HS-27A (cell line): ENCODE data around the gene OSTF1.

Source experiments
- DNase-seq: peaks from one replicate; pipeline ENCODE4 v3.0.0-alpha.2; 2012; ENCODE audit warnings: low read depth, missing footprints

OSTF1 gene

GRCh38 chr9:75087824-75088645 is at the start of gene OSTF1, which contains the start of gene NMRK1:
TSS of gene OSTF1 (plus strand) at chr9:75088514. CDS start at chr9:75088693, 179 bp downstream.
TSS of gene NMRK1 (minus strand) at chr9:75088155. CDS start at chr9:75083115, 5,040 bp downstream.
- peak; percentile 56 for DNase-seq

DNA sequence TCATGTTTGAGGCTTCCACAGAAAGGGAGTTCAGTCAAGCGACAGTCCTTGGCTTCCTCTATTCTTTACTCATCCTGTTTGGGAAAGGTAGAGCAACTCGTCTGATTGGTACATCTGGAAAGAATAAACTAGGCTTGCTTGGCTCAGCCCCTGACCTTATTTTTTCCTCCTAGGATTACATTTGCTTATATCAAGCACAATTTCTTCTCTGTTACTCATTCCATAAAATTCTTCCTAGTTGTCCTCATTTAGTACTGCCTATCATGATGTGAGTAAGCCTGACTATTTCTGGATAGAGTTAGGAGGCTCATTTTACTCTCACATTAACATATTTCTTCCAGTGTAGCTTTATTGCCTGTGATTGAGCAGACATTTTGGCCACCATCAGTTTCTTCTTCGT is 49.3 kb upstream of the OSTF1 start:
- DNase-seq = no peak

DNA sequence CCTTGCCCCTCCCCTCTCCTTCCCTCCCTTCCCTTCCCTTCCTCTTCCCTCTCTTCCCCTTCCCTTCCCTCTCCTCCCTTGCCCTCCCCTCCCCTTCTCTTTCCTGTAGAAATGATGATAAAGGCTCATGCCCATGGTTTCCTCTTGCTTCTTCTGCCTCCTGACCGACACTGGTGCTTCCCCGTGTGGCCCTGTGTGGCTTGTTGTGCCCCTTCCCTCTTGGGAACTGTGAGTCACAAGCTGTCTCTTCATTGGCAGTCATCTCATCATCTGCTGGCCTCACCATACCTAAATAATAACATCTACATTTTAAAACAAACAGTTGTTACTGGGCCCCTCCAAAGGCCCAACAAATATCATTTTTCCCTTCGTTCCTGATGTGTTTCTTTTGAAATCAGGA is 48.5 kb upstream of the OSTF1 start:
- DNase-seq = no peak

GRCh38 chr9:75041041-75041440 is 47.3 kb upstream of the OSTF1 start:
- no peak for DNase-seq

GRCh38 chr9:75046725-75047345 is 41.5 kb upstream of the OSTF1 start:
- DNase-seq = no peak

- DNase-seq = no peak
Observed at GRCh38 chr9:75047506-75047905, 40.8 kb upstream of the OSTF1 start.

DNA sequence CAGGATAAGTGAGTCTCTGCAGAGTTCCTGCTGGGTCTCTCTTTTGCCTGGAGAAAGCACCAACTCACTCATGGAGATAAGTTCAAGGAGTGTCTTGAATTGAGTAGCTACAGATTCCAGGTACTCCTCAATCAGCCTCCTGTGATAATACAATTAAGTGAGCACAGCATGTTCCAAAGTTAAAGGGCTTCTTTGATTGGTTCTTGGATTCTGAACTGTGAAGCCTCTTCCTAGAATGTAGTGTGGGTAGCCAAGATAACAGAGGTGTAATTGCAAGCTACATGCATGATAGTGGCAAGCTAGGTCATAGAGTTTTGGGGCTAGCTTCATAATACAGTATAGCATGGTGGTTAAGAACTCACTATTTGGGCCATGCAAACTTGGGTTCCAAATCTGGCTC is 37.0 kb upstream of the OSTF1 start:
- no peak for DNase-seq

- DNase-seq = no peak
Observed at GRCh38 chr9:75053869-75054268, 34.4 kb upstream of the OSTF1 start.

GRCh38 chr9:75054368-75055001 is 33.8 kb upstream of the OSTF1 start:
- no peak for DNase-seq

GRCh38 chr9:75061169-75061568 is 27.1 kb upstream of the OSTF1 start:
- no peak for DNase-seq

DNA sequence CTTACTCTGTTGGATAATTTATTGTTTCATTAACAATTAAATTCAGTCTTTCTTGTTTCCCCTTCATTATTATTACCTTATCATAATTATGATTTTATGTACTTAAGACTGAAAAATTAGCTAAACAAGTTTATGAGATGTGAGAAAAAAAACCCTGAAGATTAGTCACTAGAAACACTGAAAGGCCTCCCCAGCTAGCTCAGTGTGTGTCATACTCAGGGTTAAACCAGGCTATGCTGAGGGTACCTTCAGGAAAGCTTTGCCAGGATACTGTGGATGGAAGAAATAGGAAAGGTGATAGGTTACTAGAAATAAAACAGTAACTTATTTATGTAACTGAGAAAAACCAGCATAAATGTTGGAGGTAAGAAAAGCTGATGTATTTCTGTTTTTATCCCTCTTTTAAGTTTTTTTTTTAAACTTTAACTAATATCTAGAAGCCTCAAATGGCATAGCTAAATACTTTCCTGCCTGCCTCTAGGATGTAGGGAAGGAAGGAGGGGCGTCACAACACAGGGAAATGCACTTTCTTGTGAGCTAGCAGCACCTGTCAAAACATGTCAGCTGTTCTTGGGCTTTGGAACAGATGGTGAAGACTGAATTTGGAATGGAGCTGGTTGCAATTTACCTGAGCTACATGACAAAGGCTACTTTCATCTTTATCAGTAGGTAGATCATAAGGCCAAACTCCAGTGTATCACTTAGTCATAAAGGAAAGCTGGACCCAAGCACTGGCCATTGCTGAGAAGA is 24.6 kb upstream of the OSTF1 start:
- no peak for DNase-seq

GRCh38 chr9:75064307-75065025 is 23.8 kb upstream of the OSTF1 start:
- no peak for DNase-seq

- no peak for DNase-seq
Observed at GRCh38 chr9:75065510-75065909, 22.8 kb upstream of the OSTF1 start.

DNA sequence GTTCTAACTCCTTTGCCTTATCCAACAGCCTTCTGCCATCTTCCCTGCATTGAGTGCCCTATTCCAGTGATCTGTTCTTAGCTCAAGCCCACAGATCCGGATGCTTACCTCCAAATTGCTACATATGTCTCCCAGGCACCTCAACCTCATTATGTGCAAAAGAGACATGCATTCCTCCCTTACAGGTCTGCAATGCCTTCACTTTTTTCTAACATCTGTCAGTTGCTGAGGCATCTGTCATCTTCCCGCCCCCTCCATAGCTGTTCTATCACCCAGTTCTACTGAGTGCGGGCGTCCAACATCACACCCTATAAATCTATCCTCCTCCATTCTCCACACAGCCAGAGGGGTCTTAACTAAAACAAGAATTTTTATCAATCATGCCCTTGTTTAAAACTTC is 20.4 kb upstream of the OSTF1 start:
- no peak for DNase-seq

DNA sequence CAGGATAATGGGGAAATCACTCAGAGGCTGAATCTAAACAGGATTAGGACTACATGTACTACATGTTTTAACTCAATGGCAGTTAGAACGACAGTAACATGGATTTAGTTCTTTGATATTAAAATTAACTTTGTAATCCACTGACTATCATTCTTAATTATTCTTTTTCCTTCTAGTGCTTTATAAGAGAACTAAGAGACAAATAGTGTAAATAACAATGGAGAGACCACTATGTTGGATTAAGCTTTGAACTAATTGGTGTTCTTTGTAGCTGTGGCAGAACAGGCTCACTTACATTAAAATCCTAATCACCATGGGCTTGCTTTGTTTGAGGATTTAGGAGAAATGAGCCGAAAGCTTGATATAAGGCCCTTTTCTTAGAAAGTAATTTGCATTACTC is 19.1 kb upstream of the OSTF1 start:
- DNase-seq = no peak

DNA sequence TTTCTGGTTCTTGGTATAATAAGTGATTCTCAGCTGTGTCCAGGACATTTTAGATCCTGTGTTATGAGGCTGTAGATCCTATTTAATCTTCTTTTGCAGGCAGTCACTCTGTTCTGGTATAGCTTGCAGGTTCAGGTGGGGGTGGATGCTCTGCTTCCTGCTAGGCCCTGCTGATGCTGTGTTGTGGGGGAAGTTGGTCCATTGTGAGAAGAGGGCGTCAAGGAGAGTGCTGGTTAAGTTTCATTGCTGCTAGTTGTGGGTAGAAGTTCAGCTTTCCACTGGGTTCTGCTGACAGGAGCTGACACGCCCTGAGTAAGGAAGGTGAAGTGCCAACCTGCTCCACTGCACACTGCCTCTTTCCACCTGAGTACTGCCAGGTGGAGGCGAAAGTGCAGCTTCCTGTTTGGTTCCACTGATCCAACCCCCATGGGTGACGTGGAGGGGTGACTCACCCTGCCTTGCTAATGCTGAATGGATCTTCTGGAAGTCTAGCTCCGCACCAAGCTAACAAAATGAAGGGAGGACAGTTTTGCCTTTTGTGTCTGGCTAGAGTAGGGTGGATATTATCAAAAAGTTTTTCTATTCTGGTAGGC is 16.7 kb upstream of the OSTF1 start:
- DNase-seq = no peak

- DNase-seq = no peak
Observed at GRCh38 chr9:75072895-75073294, 15.4 kb upstream of the OSTF1 start.

- no peak for DNase-seq
Observed at GRCh38 chr9:75081632-75082031, 6.7 kb upstream of the OSTF1 start.

- DNase-seq = no peak
Observed at GRCh38 chr9:75083188-75083970, 4.9 kb upstream of the OSTF1 start.

- no peak for DNase-seq
Observed at GRCh38 chr9:75084081-75084672, 4.1 kb upstream of the OSTF1 start.
